ENCODE results near the gene NKIRAS2. TPM values are rescaled to one million over a fixed set of nuclear protein-coding genes. Genes with fewer than 3 reads are reported as not detected.
A peak's percentile ranks its signal among the peaks of the same experiment; 100 is the strongest.

NKIRAS2 gene
- total and polyA plus RNA-seq, 2 of the 13 experiments (the other 11 are each of a cell fraction or from before 2014, with no cell fraction given), result 27.9 to 42.0 TPM

- TF ChIP-seq SRF (IDR thresholded peaks at IDR 0.05; ENCODE audit: low read depth, low read length), result no peak
- TF ChIP-seq ZSCAN31 (CRISPR knock-in tag; IDR thresholded peaks at IDR 0.05; ENCODE audit: low read depth), result 0 out of 2 replicates have a peak, but pooled peaks have one; percentile 52
- no peak for TF ChIP-seq JDP2 (CRISPR knock-in tag; IDR thresholded peaks at IDR 0.05; ENCODE audit: borderline replicate concordance)
- no peak for TF ChIP-seq ZKSCAN1 (IDR thresholded peaks at IDR 0.05; ENCODE audit: low read length)
- no peak for TF ChIP-seq GTF2F1 (IDR thresholded peaks at IDR 0.05; ENCODE audit: low read length)
- no peak for TF ChIP-seq ZNF547 (CRISPR knock-in tag; IDR thresholded peaks at IDR 0.05)
- no peak for TF ChIP-seq CENPBD1 (CRISPR knock-in tag; IDR thresholded peaks at IDR 0.05; ENCODE audit: borderline replicate concordance, low read depth)
- no peak for TF ChIP-seq IKZF1 (IDR thresholded peaks at IDR 0.05)
- no peak for TF ChIP-seq KLF15 (CRISPR knock-in tag; IDR thresholded peaks at IDR 0.05; ENCODE audit: borderline replicate concordance)
- TF ChIP-seq ZNF850 (CRISPR knock-in tag; conservative IDR thresholded peaks at IDR 0.05), result no peak
- TF ChIP-seq ZNF747 (CRISPR knock-in tag; IDR thresholded peaks at IDR 0.05; ENCODE audit: borderline replicate concordance), result no peak
- TF ChIP-seq AGO1 (IDR thresholded peaks at IDR 0.05; ENCODE audit: low read depth, low read length, poor library complexity, severe bottlenecking), result no peak
- no peak for TF ChIP-seq ZC3H4 (CRISPR knock-in tag; IDR thresholded peaks at IDR 0.05; ENCODE audit: borderline replicate concordance)
- TF ChIP-seq POLR2A (IDR thresholded peaks at IDR 0.05; ENCODE audit: insufficient read depth in 1 of 2, low read depth in 2 of 2, low read length in 2 of 2), result peak in 1 of 2 experiments; percentile 45; a peak in 1 of 4 replicates
- TF ChIP-seq SP5 (CRISPR knock-in tag; IDR thresholded peaks at IDR 0.05; ENCODE audit: borderline replicate concordance, low read depth), result no peak
- no peak; the same call in 1 of the 2 replicates for TF ChIP-seq NFYC (CRISPR knock-in tag; IDR thresholded peaks at IDR 0.05)
- TF ChIP-seq ZFX (CRISPR knock-in tag; IDR thresholded peaks at IDR 0.05; ENCODE audit: low read depth), result peak; percentile 57; the same call in 1 of the 2 replicates
- TF ChIP-seq ZNF276 (CRISPR knock-in tag; IDR thresholded peaks at IDR 0.05; ENCODE audit: low read depth), result peak; percentile 50; the same call in 1 of the 2 replicates
- TF ChIP-seq TMF1 (CRISPR knock-in tag; IDR thresholded peaks at IDR 0.05; ENCODE audit: low read depth), result no peak
- TF ChIP-seq ZNF275 (CRISPR knock-in tag; IDR thresholded peaks at IDR 0.05; ENCODE audit: borderline replicate concordance), result no peak
- peak; percentile 43; the same call in 1 of the 2 replicates for TF ChIP-seq TBX2 (CRISPR knock-in tag; IDR thresholded peaks at IDR 0.05; ENCODE audit: borderline replicate concordance)
- no peak for TF ChIP-seq ZNF382 (CRISPR knock-in tag; IDR thresholded peaks at IDR 0.05; ENCODE audit: borderline replicate concordance)
- no peak for TF ChIP-seq HNF4A (CRISPR knock-in tag; IDR thresholded peaks at IDR 0.05)
- TF ChIP-seq MEIS2 (CRISPR knock-in tag; IDR thresholded peaks at IDR 0.05), result no peak; the same call in 1 of the 2 replicates
- TF ChIP-seq FOXO4 (CRISPR knock-in tag; conservative IDR thresholded peaks at IDR 0.05), result no peak
- TF ChIP-seq ZMYM2 (CRISPR knock-in tag; IDR thresholded peaks at IDR 0.05), result no peak
Measured at GRCh38 chr17:42027961-42028790, 8.3 kb downstream of the NKIRAS2 start (continued).

Measured in HepG2 (cell line).